ENCODE data around the gene TK1. TPM values are rescaled to one million over a fixed set of nuclear protein-coding genes. Genes with fewer than 3 reads are reported as not detected.

TK1 gene
- total and polyA plus RNA-seq, 12 donors, result 1.3 to 11.6 (median 2.5) TPM

DNA sequence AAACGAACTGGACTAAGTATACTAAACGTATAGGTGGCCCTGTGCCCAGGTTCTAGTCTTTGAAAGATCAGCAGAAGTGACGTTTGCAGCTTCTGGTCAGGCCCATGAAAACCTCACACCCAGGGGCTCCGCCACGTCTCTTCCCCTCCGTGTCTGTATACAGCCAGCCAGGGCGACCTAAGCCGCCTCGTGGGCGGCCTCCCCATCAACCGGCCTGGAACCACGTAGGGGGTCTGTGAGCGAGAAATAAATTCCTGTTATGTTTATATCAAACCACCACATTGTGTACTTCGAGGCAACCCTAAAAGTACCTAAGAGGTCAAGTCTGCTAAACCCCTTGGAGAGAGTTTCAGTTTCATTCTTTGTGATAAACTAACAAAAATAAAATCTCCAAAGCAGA lies 6.8 kb downstream of the TK1 start:
- H3K9me3 ChIP-seq (replicated peaks in 1 of 3), result no peaks in the 10 kb centered on the region
- intact Hi-C loops (cut with DNase I), result no loop called here
- H3K4me3 ChIP-seq, result no peak overlapping the region
- WGBS, 4 donors, result 60 to 80% (median 67%) methylated on average over 12 to 14 of the region's 14 CpGs
- H3K27me3 ChIP-seq, result no peaks in the 10 kb centered on the region
- TF ChIP-seq, protein P1, sequence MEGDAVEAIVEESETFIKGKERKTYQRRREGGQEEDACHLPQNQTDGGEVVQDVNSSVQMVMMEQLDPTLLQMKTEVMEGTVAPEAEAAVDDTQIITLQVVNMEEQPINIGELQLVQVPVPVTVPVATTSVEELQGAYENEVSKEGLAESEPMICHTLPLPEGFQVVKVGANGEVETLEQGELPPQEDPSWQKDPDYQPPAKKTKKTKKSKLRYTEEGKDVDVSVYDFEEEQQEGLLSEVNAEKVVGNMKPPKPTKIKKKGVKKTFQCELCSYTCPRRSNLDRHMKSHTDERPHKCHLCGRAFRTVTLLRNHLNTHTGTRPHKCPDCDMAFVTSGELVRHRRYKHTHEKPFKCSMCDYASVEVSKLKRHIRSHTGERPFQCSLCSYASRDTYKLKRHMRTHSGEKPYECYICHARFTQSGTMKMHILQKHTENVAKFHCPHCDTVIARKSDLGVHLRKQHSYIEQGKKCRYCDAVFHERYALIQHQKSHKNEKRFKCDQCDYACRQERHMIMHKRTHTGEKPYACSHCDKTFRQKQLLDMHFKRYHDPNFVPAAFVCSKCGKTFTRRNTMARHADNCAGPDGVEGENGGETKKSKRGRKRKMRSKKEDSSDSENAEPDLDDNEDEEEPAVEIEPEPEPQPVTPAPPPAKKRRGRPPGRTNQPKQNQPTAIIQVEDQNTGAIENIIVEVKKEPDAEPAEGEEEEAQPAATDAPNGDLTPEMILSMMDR (IDR thresholded peaks at IDR 0.05), result no peak
- no peak for TF ChIP-seq POLR2A (IDR thresholded peaks at IDR 0.05)
- H3K4me1 ChIP-seq (replicated peaks in 1 of 2), result peaks cover 7 to 26% of the 10 kb centered on the region in 2 donors
- peak overlapping the region in 2 of 5 donors; percentile 63 to 65 for H3K27ac ChIP-seq
- no peak for DNase-seq
- H3K36me3 ChIP-seq (replicated peaks in 1 of 2), result no peaks in the 10 kb centered on the region

DNA sequence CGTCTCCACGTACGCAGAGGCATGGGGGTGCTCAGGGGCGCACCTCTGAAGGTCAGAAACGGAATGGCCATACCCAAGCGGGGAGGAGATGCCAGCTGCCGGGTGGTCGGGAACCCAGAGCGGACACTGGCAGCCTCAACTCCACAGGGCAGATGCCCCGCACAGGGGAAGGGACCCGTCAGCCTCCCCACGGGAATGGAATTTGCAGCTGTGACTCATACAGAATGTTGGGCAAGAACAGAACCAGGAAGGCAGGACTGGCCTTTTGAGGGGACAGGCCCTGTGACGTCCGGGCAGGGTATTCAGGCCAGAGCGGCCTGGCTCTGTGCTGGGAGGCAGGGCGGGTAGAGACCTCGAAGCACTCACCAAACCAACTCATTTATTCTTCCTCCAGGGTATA lies 7.5 kb downstream of the TK1 start:
- peak in 6 of 7 donors; percentile 61 to 80 (median 76) for DNase-seq
- Histone ChIP-seq H3K4me3 (no peak overlapping the region), H3K9me3 (replicated peaks in 1 of 3) (no peaks in the 10 kb centered on the region), H3K36me3 (replicated peaks in 1 of 2) (no peaks in the 10 kb centered on the region), H3K4me1 (replicated peaks in 1 of 2) (peaks cover 7 to 33% of the 10 kb centered on the region in 2 donors), H3K27me3 (no peaks in the 10 kb centered on the region), H3K27ac (peak overlapping the region in 2 of 5 donors; percentile 63 to 65)
- 73 to 86% (median 77%) methylated on average over 11 to 17 of the region's 17 CpGs for WGBS, 4 donors
- TF ChIP-seq, protein P1 (IDR thresholded peaks at IDR 0.05), result no peak
- no peak for TF ChIP-seq POLR2A (IDR thresholded peaks at IDR 0.05)
- intact Hi-C loops (cut with DNase I), result no loop called here

DNA sequence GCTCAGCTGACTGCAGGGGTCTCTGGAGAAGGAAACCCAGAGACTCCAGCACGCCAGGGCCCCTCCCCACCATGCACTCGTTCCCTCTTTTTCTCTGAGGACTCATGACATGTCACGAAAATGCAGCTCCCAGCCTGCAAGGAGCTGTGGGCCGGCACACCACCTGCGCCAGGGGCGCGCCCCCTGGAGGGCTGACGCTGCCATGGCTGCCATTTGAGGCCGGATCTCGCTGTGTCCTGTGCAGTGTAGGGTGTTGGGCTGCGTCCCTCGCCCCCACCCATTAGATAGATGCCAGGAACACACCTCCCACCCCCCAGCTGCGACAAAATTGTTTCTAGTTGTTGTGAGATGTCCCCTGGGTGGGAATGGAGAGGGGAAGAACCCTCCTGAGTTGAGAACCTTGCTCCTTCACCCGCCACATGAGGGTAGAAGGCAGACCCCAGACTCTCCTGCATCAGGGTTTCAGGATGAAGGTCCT lies 10.3 kb downstream of the TK1 start:
- Histone ChIP-seq H3K4me1 (replicated peaks in 1 of 2) (peaks cover 19 to 61% of the 10 kb centered on the region in 2 donors), H3K27ac (no peak overlapping the region), H3K27me3 (no peaks in the 10 kb centered on the region), H3K36me3 (replicated peaks in 1 of 2) (peaks cover 0 to 6% of the 10 kb centered on the region in 2 donors), H3K4me3 (no peak overlapping the region), H3K9me3 (replicated peaks in 1 of 3) (no peaks in the 10 kb centered on the region)
- whole genome bisulfite sequencing, 4 donors, result 23 to 46% (median 33%) methylated on average over 6 to 14 of the region's 14 CpGs
- TF ChIP-seq POLR2A (IDR thresholded peaks at IDR 0.05), result no peak
- TF ChIP-seq, protein P1 (IDR thresholded peaks at IDR 0.05), result peak; percentile 75 to 91 (median 81)
- peak; percentile 63 to 86 (median 76) for DNase-seq
- intact Hi-C loops (cut with DNase I), result loop anchor here in 1 of 2 donors (2.0 kb wide), 1 partner anchor 64 kb away; no protein-coding TSS in a partner anchor

DNA sequence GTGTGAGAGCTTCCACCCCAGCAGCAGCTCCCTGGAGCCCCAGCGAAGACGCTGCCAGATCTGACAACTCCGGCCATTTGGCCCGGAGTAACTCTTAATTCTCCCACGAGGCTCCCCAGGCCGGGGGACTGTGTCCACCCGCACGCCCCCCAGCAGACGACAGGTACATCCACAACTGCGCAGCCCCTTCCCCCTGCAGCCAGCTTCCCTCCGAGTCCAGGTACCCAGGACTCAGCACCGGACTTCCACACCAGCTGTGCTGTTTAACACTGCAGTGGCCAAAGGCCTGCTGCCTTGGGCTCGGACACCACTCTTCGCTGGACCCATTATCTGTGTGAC lies 11.2 kb downstream of the TK1 start:
- intact Hi-C loops (cut with DNase I), result no loop called here
- no peaks in the 10 kb centered on the region for H3K9me3 ChIP-seq (replicated peaks in 1 of 3)
- peak overlapping the region in 1 of 5 donors; percentile 89 for H3K27ac ChIP-seq
- TF ChIP-seq, protein P1 (IDR thresholded peaks at IDR 0.05), result no peak
- no peak for TF ChIP-seq POLR2A (IDR thresholded peaks at IDR 0.05)
- H3K4me3 ChIP-seq, result no peak overlapping the region
- H3K27me3 ChIP-seq, result no peaks in the 10 kb centered on the region
- H3K36me3 ChIP-seq (replicated peaks in 1 of 2), result peaks cover 0 to 7% of the 10 kb centered on the region in 2 donors
- DNase-seq, result no peak
- 78 to 85% (median 82%) methylated on average over 9 to 14 of the region's 14 CpGs for WGBS, 4 donors
- peaks cover 19 to 61% of the 10 kb centered on the region in 2 donors for H3K4me1 ChIP-seq (replicated peaks in 1 of 2)
